B cell (primary cell): ENCODE results near the gene TTF2.
"Not testable (repeated sequence)": the region's sequence is repeated elsewhere in the genome, so short reads cannot be mapped to it uniquely, and the experiment has no call there.

ENCODE experiments used
- CTCF ChIP-seq: fragments of 200-600 bp; IDR thresholded peaks from one replicate; pipeline ENCODE4 v1.8.0; 2022; ENCODE audit warnings: antibody characterized with exemption, mild to moderate bottlenecking
- EZH2 ChIP-seq: IDR thresholded peaks from 2 replicates; pipeline ENCODE4 v1.6.1; 2012; ENCODE audit warnings: borderline replicate concordance, low read depth, mild to moderate bottlenecking, moderate library complexity, low read length; ENCODE audit not compliant: insufficient read depth, poor library complexity, severe bottlenecking

DNA sequence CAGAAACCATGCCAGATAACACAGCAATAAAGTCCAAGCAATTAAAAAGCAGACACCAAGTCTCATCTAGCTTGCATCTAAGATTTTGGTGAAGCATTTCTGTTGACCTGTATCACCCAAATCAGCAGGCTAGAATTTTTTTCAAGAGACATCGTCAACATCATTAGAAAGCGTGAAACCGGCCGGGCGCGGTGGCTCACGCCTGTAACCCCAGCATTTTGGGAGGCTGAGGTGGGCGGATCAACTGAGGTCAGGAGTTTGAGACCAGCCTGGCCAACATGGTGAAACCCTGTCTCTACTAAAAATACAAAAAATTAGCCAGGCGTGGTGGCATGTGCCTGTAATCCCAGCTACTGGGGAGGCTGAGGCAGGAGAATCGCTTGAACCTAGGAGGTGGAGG is 59.0 kb downstream of the TTF2 start:
- TF ChIP-seq CTCF, EZH2: not testable (repeated sequence)
